GM18951 (cell line): ENCODE data around the gene C17orf50.

Experiments used
- POLR2A ChIP-seq: IDR thresholded peaks from 4 replicates; pipeline ENCODE4 v1.6.1; 2011; ENCODE audit warnings: mild to moderate bottlenecking; ENCODE audit not compliant: insufficient read length, insufficient read depth; ENCODE audit errors: extremely low read depth
- in situ Hi-C: fragments of 300-500 bp; cut with MboI; formaldehyde crosslinking; loops from one replicate; pipeline ENCODE4 v1.12.0; 2022; ENCODE audit warnings: low sequenced_read_pairs, mixed read lengths, inconsistent platforms; ENCODE audit not compliant: unreplicated experiment

Gene C17orf50

DNA sequence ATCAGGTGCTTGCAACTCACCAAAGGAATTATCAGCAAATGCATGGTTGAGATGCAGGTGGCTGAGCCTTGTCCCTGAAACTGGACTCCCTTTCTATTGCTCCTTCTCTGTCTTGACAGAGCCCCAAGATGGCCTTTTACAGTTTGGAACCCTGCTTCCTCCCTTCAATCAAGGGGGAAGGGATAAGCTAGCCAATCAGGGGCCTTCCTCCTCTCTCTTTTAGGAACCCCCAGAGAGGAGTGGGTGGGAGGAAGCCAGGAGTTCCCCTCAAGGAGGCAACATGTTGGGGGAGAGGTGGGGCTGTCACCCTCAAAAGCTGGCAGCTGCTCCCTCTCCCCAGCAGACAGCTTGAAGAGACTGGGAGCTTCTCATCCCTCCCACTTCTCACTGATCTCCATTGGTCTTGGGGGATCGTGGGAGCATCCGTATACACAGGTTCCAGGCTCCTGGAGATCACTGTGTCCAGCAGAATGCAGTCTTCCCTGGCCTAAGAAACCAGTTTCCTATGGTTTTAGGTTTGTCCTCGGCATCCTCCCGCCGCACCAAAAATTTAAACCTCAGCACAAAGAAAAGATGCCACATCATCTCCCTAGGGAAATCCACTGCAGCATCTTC, 22.1 kb upstream of the C17orf50 start:
- TF ChIP-seq POLR2A, result no peak
- in situ Hi-C loops, result loop anchor here (25.0 kb wide), 1 partner anchor 576 kb away; no protein-coding TSS in a partner anchor

DNA sequence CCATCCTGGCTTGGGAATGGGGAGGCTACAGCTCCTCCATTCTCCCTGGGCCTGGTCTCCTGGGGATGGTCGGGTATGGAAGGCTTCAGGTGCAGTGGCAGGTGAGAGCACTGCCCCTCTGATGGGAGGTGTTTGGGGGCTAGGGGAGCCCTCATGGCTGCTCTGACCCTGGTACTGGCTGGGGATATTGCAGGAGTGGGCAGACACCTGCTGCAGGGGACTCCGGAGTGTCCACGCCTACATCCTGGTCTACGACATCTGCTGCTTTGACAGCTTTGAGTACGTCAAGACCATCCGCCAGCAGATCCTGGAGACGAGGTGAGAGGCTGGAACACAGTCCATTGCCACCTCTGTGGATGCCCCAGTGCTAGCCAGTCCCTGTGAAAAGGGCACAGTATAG, 20.5 kb upstream of the C17orf50 start:
- no peak for TF ChIP-seq POLR2A

DNA sequence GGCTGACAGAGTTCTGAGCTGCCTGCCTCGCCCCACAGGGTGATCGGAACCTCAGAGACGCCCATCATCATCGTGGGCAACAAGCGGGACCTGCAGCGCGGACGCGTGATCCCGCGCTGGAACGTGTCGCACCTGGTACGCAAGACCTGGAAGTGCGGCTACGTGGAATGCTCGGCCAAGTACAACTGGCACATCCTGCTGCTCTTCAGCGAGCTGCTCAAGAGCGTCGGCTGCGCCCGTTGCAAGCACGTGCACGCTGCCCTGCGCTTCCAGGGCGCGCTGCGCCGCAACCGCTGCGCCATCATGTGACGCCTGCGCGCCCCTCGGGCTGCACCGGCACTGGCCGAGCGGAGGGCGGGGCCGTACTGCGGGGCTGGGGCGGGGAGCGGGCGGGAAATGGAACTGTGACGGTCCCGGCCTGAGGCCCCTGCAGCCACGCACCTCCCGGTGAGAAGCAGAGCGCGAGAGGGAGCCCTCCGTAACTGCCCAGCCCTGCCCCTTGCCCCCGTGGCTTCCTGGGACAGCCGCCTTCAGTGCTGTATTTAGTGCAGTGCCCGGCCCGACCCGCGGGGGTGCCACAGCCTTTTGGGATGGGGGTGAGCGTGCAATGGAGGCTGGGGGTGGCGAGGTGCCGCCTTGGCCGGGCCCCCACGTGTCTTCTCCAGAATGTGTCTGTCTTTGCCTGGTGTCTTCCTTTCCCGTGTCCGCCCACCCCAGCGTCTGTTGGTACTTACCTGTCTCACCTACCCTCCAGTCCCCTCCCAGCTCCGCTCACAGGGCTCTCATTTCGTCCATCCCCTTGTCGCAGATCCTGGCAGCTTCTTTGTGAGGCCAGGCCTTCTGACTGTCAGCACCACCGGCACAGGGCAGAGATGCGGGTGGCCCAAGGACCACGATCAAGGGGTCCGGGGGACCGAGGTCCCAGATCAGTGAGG, 19.4 kb upstream of the C17orf50 start:
- in situ Hi-C loops, result loop anchor here (10.0 to 25.0 kb wide), 2 partner anchors 136 to 579 kb away; no protein-coding TSS in a partner anchor
- TF ChIP-seq POLR2A, result no peak

More for the DNA sequence above, 20.5 kb upstream of the C17orf50 start:
- in situ Hi-C loops, result loop anchor here (10.0 to 25.0 kb wide), 2 partner anchors 135 to 578 kb away; no protein-coding TSS in a partner anchor

DNA sequence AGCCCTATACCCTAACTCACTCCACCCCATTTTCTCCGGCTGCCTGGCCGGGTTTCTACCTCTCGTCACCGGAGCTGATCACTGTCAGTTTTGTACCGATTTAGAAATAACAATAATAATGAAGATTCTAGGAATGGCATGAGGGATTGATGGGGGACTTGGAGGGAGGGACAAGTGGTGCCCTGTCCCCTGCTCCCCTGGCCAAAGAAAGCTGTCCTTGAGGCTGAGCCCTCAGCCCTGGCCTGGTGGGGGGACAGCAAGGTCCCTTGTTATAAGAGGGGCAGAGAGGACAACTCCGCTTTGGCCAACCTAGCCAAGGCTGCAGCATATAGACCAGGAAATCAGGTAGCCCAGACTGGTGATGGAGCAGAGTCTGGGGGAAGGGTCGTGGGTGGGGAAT, 18.2 kb upstream of the C17orf50 start:
- no peak for TF ChIP-seq POLR2A
- in situ Hi-C loops, result loop anchor here (10.0 to 25.0 kb wide), 2 partner anchors 138 to 580 kb away; no protein-coding TSS in a partner anchor

DNA sequence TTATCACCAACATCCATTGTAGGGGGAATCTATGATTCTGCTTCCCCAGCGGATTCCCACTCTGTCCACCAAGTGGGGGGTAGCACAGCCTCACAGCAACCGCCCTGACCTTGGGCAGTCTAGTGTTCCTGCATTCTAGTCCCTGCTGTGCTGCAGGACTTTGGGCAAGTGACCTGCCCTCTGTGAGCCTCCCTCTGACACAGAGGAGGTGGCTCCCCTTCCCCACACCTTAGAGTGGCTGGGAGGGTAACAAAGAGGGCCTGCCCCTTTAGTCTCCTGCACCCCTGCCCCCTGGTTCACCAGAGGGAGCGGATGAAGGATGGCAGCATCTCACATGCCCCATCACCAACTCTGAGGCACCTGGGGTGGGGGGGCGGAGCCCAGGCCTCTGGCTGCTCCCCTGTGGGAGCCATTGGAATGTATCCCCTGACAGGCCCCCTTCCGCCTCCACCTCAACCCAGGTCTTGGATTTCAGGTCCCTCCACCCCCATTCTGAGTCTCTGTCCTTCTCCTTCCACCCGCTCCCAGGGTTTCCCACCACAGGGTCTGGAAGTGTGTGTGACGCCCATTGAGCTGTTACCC, 17.7 kb upstream of the C17orf50 start:
- in situ Hi-C loops, result loop anchor here (10.0 to 25.0 kb wide), 2 partner anchors 138 to 581 kb away; no protein-coding TSS in a partner anchor
- TF ChIP-seq POLR2A, result no peak

DNA sequence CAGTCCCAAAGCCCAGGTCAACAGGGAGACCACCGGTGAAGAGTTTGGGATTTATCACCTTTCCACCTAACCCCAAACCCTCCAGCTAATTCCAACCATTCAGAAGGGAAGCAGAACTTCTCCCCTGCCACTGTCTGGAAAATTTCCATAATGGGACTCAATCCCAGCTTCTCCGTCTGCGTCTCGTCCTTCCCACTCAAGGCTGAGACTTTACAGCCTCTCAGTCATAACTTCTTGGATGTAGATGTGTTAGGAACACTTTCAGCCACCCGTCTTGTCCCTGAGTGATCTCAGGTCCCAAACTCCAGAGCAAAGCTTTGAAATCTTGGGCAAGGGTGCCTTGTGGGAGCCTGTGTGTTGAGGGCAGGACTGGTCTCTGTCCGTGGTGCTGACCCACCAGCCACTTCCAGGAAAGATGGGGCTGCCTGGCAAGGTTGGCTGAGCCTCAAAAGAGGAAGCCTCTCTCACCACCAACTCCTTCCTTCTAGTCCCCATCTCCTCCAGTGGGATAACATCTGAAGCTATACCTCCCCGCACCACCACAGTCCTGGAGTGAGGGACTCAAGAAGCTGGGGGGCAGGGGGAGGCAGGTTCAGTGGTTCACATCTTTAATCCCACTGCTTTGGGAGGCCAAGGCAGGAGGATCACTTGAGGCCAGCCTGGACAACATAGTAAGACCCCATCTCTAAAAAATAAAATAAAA, 16.9 kb upstream of the C17orf50 start:
- TF ChIP-seq POLR2A, result no peak
- in situ Hi-C loops, result loop anchor here (10.0 to 25.0 kb wide), 2 partner anchors 139 to 581 kb away; no protein-coding TSS in a partner anchor

DNA sequence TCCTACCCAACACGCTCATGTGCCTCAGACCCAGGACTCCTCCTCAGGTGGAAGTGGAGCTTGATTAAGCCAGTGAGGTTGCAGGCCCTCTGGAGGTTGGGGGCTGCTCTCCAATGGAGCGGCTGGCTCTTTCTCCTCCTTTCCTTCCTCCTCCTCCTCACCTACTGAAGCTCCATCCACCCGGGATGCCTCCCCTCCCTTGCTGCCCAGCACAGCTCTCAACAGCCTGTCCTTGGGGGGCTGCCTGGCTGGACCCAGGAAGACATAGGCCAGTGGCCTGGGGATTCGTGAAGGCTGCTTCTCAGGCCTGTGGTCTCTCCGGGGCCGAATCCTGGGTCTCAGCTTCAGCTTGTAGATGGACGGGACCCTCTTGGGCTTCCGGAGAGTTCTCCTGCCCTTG, 15.9 kb upstream of the C17orf50 start:
- no peak for TF ChIP-seq POLR2A
- in situ Hi-C loops, result loop anchor here (10.0 to 25.0 kb wide), 2 partner anchors 140 to 583 kb away; no protein-coding TSS in a partner anchor

DNA sequence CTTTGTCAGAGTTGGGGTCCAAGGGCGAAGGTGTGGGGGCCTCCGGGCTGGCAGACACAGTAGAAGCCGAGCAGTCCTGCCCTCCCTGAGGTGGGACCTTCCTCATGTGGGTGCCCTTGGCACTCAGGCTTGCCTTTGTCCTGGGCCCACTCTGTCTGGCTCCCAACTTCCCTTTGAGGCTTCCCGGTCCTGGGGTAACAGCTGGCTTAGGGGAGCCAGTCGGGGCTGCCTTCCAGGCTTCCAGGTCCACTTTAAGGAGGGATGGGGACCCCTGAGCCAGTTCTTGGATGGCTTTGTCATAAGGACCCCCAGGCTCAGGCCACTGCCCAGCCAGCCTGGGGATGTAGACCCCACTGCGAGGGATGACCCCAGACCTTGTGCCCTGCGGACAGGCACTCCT, 15.4 kb upstream of the C17orf50 start:
- in situ Hi-C loops, result loop anchor here (10.0 to 25.0 kb wide), 2 partner anchors 140 to 583 kb away; no protein-coding TSS in a partner anchor
- TF ChIP-seq POLR2A, result no peak

DNA sequence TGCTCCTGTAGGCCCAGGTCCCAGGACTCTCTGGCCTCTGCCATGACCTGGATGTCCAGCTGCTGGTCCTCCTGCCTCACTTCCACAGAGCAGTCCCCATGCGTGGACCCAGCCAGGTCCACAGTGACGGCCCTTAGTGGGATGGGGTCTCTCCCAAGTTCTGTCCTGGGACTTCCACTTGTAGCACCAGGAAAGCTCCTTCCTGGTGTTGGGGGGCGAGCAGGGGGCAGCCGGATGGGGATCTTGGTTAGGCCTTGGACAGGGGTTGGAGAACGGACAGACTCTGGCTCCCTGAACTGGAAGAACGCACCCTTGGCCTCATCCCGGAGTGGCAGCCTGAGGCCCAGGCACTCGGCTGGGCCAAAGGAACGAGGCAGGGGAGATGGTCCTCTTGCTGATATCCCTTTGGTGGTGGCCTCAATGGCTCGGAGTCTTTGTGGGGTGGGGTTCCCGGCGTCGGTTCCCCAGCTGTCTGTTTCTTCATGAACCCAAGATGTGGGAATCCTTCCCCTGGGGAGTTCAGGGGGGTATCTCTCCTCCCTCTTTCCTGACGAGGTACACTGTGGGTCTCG, 14.9 kb upstream of the C17orf50 start:
- in situ Hi-C loops, result loop anchor here (10.0 to 25.0 kb wide), 2 partner anchors 141 to 584 kb away; no protein-coding TSS in a partner anchor

DNA sequence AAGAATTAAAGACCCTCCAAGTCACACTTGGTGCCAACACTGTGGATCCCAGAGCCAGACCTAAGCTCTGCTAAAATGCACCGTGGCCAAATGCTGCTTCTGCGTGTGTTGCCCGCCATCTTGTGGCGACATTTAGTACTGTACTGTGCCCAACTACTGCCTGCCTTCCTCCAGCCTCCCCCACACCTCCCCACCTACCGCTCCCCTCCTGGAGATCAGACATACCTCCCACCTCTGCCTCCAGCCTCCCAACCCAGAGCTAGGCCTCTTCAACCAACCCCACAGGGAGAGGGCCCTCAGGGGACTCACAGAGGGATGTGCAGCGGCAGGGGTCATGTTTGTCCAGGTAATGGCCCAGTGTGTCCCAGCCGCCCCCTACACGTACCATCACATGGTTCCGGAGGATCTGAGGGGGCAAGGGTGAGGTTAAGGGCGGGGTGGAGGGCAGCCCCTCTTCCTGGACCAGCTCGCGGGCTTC, 13.1 kb upstream of the C17orf50 start:
- TF ChIP-seq POLR2A, result no peak
- in situ Hi-C loops, result loop anchor here (10.0 to 25.0 kb wide), 2 partner anchors 143 to 585 kb away; no protein-coding TSS in a partner anchor

More for the DNA sequence above, 14.9 kb upstream of the C17orf50 start:
- no peak for TF ChIP-seq POLR2A

DNA sequence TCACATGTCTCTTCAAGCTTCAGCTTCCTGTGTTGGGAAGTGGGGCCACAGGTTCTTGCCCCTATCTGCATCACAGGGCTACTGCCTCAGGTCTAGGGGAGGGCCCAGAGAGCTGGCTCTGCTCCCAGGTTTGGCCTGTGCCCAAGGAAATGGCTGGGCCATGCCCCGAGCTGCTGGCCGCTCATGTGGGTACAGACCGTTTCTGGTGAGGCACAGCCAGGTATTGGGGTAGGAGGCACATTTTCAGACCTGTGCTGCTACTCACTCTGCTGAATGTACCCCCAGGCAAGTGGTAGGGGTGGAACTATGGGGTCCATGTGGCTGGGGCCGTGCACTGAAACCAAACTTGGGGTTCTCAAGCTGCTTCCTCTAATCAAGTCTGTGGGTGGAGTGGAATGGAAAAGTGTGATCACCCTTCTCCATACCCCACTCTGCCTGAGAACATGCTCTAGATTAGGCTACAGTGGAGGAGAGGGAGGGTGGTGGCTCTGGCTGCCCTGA, 12.3 kb upstream of the C17orf50 start:
- in situ Hi-C loops, result loop anchor here (10.0 to 25.0 kb wide), 2 partner anchors 144 to 586 kb away; no protein-coding TSS in a partner anchor
- no peak for TF ChIP-seq POLR2A
